Lower leg skin (tissue), 3 donors: ENCODE measurements around the gene CDH10.

Source experiments
- POLR2A ChIP-seq, 2 donors: fragments of 450-650 bp; IDR thresholded peaks; one replicate each; pipeline ENCODE4 v1.6.1; 2016 to 2017; ENCODE audit warnings: antibody characterized with exemption in 2 of 2, mild to moderate bottlenecking in 1 of 2, moderate library complexity in 1 of 2
- TF ChIP-seq, protein P1 (sequence below), 3 donors: fragments of 450-650 bp; IDR thresholded peaks; one replicate each; pipeline ENCODE4 v1.5.1; 2016; ENCODE audit warnings: antibody characterized with exemption in 3 of 3, mild to moderate bottlenecking in 3 of 3, moderate library complexity in 2 of 3

DNA sequence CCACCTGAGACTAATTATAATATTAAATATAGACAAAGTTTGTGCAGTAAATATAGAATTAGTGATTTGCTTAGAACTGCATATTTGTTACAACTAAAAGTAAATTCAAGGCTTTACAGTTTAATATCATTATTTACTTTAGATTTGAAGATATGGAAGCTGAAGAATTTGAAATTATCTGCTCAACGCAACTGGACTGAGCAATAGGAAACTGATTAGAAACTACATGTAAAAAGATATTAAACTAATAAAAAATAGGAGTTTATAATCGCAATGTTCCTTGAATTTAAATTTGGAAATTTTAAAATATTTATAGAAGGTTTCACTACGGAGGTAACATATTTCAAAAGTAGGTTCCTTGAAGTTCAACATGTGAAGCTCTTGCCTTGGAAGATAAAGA is 55.2 kb downstream of the CDH10 start:
- TF ChIP-seq, protein P1, sequence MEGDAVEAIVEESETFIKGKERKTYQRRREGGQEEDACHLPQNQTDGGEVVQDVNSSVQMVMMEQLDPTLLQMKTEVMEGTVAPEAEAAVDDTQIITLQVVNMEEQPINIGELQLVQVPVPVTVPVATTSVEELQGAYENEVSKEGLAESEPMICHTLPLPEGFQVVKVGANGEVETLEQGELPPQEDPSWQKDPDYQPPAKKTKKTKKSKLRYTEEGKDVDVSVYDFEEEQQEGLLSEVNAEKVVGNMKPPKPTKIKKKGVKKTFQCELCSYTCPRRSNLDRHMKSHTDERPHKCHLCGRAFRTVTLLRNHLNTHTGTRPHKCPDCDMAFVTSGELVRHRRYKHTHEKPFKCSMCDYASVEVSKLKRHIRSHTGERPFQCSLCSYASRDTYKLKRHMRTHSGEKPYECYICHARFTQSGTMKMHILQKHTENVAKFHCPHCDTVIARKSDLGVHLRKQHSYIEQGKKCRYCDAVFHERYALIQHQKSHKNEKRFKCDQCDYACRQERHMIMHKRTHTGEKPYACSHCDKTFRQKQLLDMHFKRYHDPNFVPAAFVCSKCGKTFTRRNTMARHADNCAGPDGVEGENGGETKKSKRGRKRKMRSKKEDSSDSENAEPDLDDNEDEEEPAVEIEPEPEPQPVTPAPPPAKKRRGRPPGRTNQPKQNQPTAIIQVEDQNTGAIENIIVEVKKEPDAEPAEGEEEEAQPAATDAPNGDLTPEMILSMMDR (IDR thresholded peaks at IDR 0.05) = no peak
- TF ChIP-seq POLR2A (IDR thresholded peaks at IDR 0.05) = no peak
